Sigmoid colon (tissue), 7 donors: ENCODE results near the gene NPNT. TPM values are rescaled to one million over a fixed set of nuclear protein-coding genes. Genes with fewer than 3 reads are reported as not detected.

ENCODE experiments used
- DNase-seq: peaks from one replicate; pipeline ENCODE4 v3.0.0-alpha.2; 2019
- H3K27ac ChIP-seq, 4 donors: fragments of 200-600 bp; sonication (generic); one replicate each; pipeline ENCODE4 v1.5.1; 2016 to 2019; ENCODE audit warnings: mild to moderate bottlenecking in 1 of 4
- H3K27me3 ChIP-seq, 3 donors: fragments of 200-600 bp; sonication (generic); one replicate each; pipeline ENCODE4 v1.5.1; 2019; ENCODE audit warnings: mild to moderate bottlenecking in 1 of 3
- H3K36me3 ChIP-seq, 4 donors: fragments of 200-600 bp; sonication (generic); one replicate each; pipeline ENCODE4 v1.5.1; 2016 to 2019
- H3K4me1 ChIP-seq, 4 donors: fragments of 200-600 bp; sonication (generic); one replicate each; pipeline ENCODE4 v1.5.1; 2017 to 2019
- H3K4me3 ChIP-seq, 4 donors: fragments of 200-600 bp; sonication (generic); one replicate each; pipeline ENCODE4 v1.5.1; 2017 to 2019; ENCODE audit warnings: mild to moderate bottlenecking in 2 of 4, moderate library complexity in 1 of 4
- H3K9me3 ChIP-seq, 4 donors: fragments of 200-600 bp in 3 of 4; sonication (generic) in 3 of 4; one replicate each; pipeline versions ENCODE4 v1.5.1 to v1.6.1; 2013 to 2019
- CTCF ChIP-seq, 4 experiments: fragments of 450-650 bp in 3 of 4; fragments of 200-600 bp in 1 of 4; IDR thresholded peaks; one replicate each; pipeline ENCODE4 v1.5.1; 2016 to 2019; ENCODE audit warnings: antibody characterized with exemption in 4 of 4, mild to moderate bottlenecking in 3 of 4, moderate library complexity in 2 of 4
- EP300 ChIP-seq, 4 donors: sonication (generic); formaldehyde crosslinking; IDR thresholded peaks; one replicate each; pipeline ENCODE4 v1.6.1; 2017; ENCODE audit warnings: antibody characterized with exemption in 4 of 4
- POLR2A ChIP-seq, 2 donors: fragments of 450-650 bp; IDR thresholded peaks; one replicate each; pipeline ENCODE4 v1.6.1; 2016; ENCODE audit warnings: antibody characterized with exemption in 2 of 2, mild to moderate bottlenecking in 2 of 2, moderate library complexity in 2 of 2
- POLR2AphosphoS5 ChIP-seq, 4 donors: sonication (generic); formaldehyde crosslinking; IDR thresholded peaks; one replicate each; pipeline ENCODE4 v1.6.1; 2017; ENCODE audit warnings: antibody characterized with exemption in 4 of 4
- WGBS, 2 donors: extraction: QIAGEN DNeasy Blood & Tissue Kit; methylation state at CpG; one replicate each; pipeline ENCODE4 v1.1.7; 2013; 5-methylcytosine and 5-hydroxymethylcytosine counted together
- intact Hi-C: fragments of 100-400 bp; cut with DNase I; formaldehyde crosslinking; loops from one replicate; pipeline ENCODE4 v1.15.1; 2023
- polyA plus RNA-seq, 3 donors: library from polyadenylated mRNA; stranded (reverse); fragments of 200-250 nt; gene quantifications; one replicate each; pipeline ENCODE4 v1.2.3, GENCODE V29; 2013
- total RNA-seq, 4 donors: library from RNA; depleted of rRNA; stranded (reverse); fragments of >200 nt; gene quantifications; one replicate each; pipeline ENCODE4 v1.1.0, GENCODE V29; 2016
- donor health status: healthy with polysubstance abuse.
- donor health status: Bipolar disorder and iron deficiency.
- donor health status: healthy.

NPNT gene
- total and polyA plus RNA-seq, 7 donors = 3.0 to 16.5 (median 6.9) TPM

GRCh38 chr4:105972946-105973621 lies 77.8 kb downstream of the NPNT start:
- DNase-seq = no peak
- Histone ChIP-seq H3K27me3 (no peaks in the 10 kb centered on the region), H3K27ac (no peak overlapping the region), H3K9me3 (no peaks in the 10 kb centered on the region), H3K36me3 (no peaks in the 10 kb centered on the region), H3K4me1 (no peaks in the 10 kb centered on the region), H3K4me3 (no peak overlapping the region)
- WGBS, 2 donors = 55 to 72% methylated on average over 5 of the region's 5 CpGs
- intact Hi-C loops = no loop called here
- TF ChIP-seq POLR2A (IDR thresholded peaks at IDR 0.05) = no peak
- no peak for TF ChIP-seq POLR2AphosphoS5 (IDR thresholded peaks at IDR 0.05)
- TF ChIP-seq EP300 (IDR thresholded peaks at IDR 0.05) = no peak
- no peak for TF ChIP-seq CTCF (IDR thresholded peaks at IDR 0.05)

GRCh38 chr4:105976915-105977314 lies 81.6 kb downstream of the NPNT start:
- intact Hi-C loops = no loop called here
- Histone ChIP-seq H3K27ac (no peak overlapping the region), H3K4me3 (no peak overlapping the region), H3K4me1 (no peaks in the 10 kb centered on the region), H3K9me3 (no peaks in the 10 kb centered on the region), H3K27me3 (no peaks in the 10 kb centered on the region), H3K36me3 (no peaks in the 10 kb centered on the region)
- DNase-seq = no peak
- TF ChIP-seq POLR2A (IDR thresholded peaks at IDR 0.05) (no peak), POLR2AphosphoS5 (IDR thresholded peaks at IDR 0.05) (no peak), EP300 (IDR thresholded peaks at IDR 0.05) (no peak), CTCF (IDR thresholded peaks at IDR 0.05) (no peak)
- WGBS, 2 donors = 89% methylated on average over 3 of the region's 3 CpGs

GRCh38 chr4:105978684-105979296 lies 83.5 kb downstream of the NPNT start:
- TF ChIP-seq POLR2AphosphoS5 (IDR thresholded peaks at IDR 0.05) (no peak), POLR2A (IDR thresholded peaks at IDR 0.05) (no peak), EP300 (IDR thresholded peaks at IDR 0.05) (no peak), CTCF (IDR thresholded peaks at IDR 0.05) (no peak)
- Histone ChIP-seq H3K9me3 (no peaks in the 10 kb centered on the region), H3K36me3 (no peaks in the 10 kb centered on the region), H3K4me3 (no peak overlapping the region), H3K4me1 (no peaks in the 10 kb centered on the region), H3K27me3 (no peaks in the 10 kb centered on the region), H3K27ac (peak overlapping the region in 1 of 4 donors; percentile 7)
- DNase-seq = no peak
- intact Hi-C loops = no loop called here
- WGBS, 2 donors = 75 to 82% methylated on average over 2 of the region's 2 CpGs

- no peak for TF ChIP-seq EP300 (IDR thresholded peaks at IDR 0.05)
- TF ChIP-seq CTCF (IDR thresholded peaks at IDR 0.05) = no peak
- TF ChIP-seq POLR2A (IDR thresholded peaks at IDR 0.05) = no peak
- TF ChIP-seq POLR2AphosphoS5 (IDR thresholded peaks at IDR 0.05) = no peak
- H3K9me3 ChIP-seq = peaks cover 0 to under 1% (median under 1%) of the 10 kb centered on the region in 4 donors
- H3K27ac ChIP-seq = no peak overlapping the region
- H3K4me1 ChIP-seq = no peaks in the 10 kb centered on the region
- H3K4me3 ChIP-seq = no peak overlapping the region
- intact Hi-C loops = no loop called here
- H3K27me3 ChIP-seq = no peaks in the 10 kb centered on the region
- no peaks in the 10 kb centered on the region for H3K36me3 ChIP-seq
- DNase-seq = no peak
- 88 to 96% methylated on average over 3 of the region's 3 CpGs for WGBS, 2 donors
Observed at GRCh38 chr4:105979506-105979905, 84.2 kb downstream of the NPNT start.
